Spleen (tissue), 11 donors: ENCODE results near the gene SLC49A4. TPM values are rescaled to one million over a fixed set of nuclear protein-coding genes. Genes with fewer than 3 reads are reported as not detected.
A peak's percentile ranks its signal among the peaks of the same experiment; 100 is the strongest.

Experiments used
- DNase-seq: peaks from one replicate; pipeline ENCODE4 v3.0.0-alpha.2; 2020
- H3K27ac ChIP-seq, 8 donors: fragments of 200-600 bp; sonication (generic) in 7 of 8; 1 replicate in 4 of 8; 2 replicates in 4 of 8; pipeline versions ENCODE4 v1.5.0 to v1.8.0; 2016 to 2021; ENCODE audit warnings: inconsistent platforms in 4 of 8, mild to moderate bottlenecking in 4 of 8, moderate library complexity in 1 of 8
- H3K27me3 ChIP-seq, 7 donors: fragments of 200-600 bp; sonication (generic) in 6 of 7; replicated peaks in 1 of 7; 1 replicate in 4 of 7; 2 replicates in 3 of 7; pipeline versions ENCODE4 v1.5.0 to v1.8.0; 2016 to 2021; ENCODE audit warnings: inconsistent platforms in 3 of 7, mild to moderate bottlenecking in 1 of 7
- H3K36me3 ChIP-seq, 6 donors: fragments of 200-600 bp; sonication (generic) in 5 of 6; 1 replicate in 4 of 6; 2 replicates in 2 of 6; pipeline versions ENCODE4 v1.5.0 to v1.8.0; 2016 to 2021; ENCODE audit warnings: inconsistent platforms in 2 of 6
- H3K4me1 ChIP-seq, 6 donors: fragments of 200-600 bp; sonication (generic) in 5 of 6; 1 replicate in 3 of 6; 2 replicates in 3 of 6; pipeline versions ENCODE4 v1.5.0 to v1.8.0; 2016 to 2021; ENCODE audit warnings: inconsistent platforms in 3 of 6
- H3K4me3 ChIP-seq, 8 donors: fragments of 200-600 bp; sonication (generic) in 7 of 8; 1 replicate in 4 of 8; 2 replicates in 4 of 8; pipeline versions ENCODE4 v1.5.0 to v1.8.0; 2016 to 2021; ENCODE audit warnings: inconsistent platforms in 4 of 8, mild to moderate bottlenecking in 4 of 8, moderate library complexity in 2 of 8
- H3K9me3 ChIP-seq, 8 donors: fragments of 200-600 bp; sonication (generic) in 7 of 8; 1 replicate in 4 of 8; 2 replicates in 4 of 8; pipeline versions ENCODE4 v1.5.0 to v1.8.0; 2016 to 2021; ENCODE audit warnings: inconsistent platforms in 4 of 8
- CTCF ChIP-seq, 11 experiments: fragments of 200-600 bp in 7 of 11; fragments of 450-650 bp in 4 of 11; sonication (generic) in 4 of 11; IDR thresholded peaks in 8 of 11; conservative IDR thresholded peaks in 3 of 11; 1 replicate in 7 of 11; 2 replicates in 4 of 11; pipeline versions ENCODE4 v1.4.0 to v1.8.0; 2016 to 2021; ENCODE audit warnings: antibody characterized with exemption in 11 of 11, inconsistent platforms in 4 of 11, mild to moderate bottlenecking in 1 of 11
- POLR2A ChIP-seq, 3 donors: fragments of 450-650 bp; IDR thresholded peaks; one replicate each; pipeline ENCODE4 v1.5.1; 2017; ENCODE audit warnings: antibody characterized with exemption in 3 of 3, mild to moderate bottlenecking in 1 of 3
- POLR2AphosphoS5 ChIP-seq, 3 donors: sonication (generic); formaldehyde crosslinking; IDR thresholded peaks; one replicate each; pipeline ENCODE4 v1.5.1; 2017; ENCODE audit warnings: antibody characterized with exemption in 3 of 3
- WGBS, 5 donors: extraction: QIAGEN DNeasy Blood & Tissue Kit in 3 of 5; methylation state at CpG; one replicate each; pipeline versions ENCODE4 v1.1.5 to v1.1.7; 2013 to 2018; 5-methylcytosine and 5-hydroxymethylcytosine counted together
- intact Hi-C: fragments of 100-400 bp; cut with DNase I; formaldehyde crosslinking; loops from one replicate; pipeline ENCODE4 v1.15.0; 2023; ENCODE audit warnings: low total_unique reads
- polyA plus RNA-seq, 3 donors: library from polyadenylated mRNA; stranded (reverse); fragments of 200-250 nt; gene quantifications; one replicate each; pipeline ENCODE4 v1.2.1, GENCODE V29; 2013
- total RNA-seq, 7 donors: library from RNA; depleted of rRNA in 3 of 7; stranded (reverse); fragments of >200 nt in 3 of 7; fragmentation: NEBNext Ultra II Directional in 4 of 7; extraction: Animal tissue kit (Norgen Biotek cat#: 25700) in 4 of 7; gene quantifications; one replicate each; pipeline versions ENCODE4 v1.1.0 to v1.2.1, GENCODE V29; 2016 to 2021
- donor health status: healthy with polysubstance abuse.
- donor health status: DM: no; HTN: no; CAD: no; lungs with moderate emphysema.
- donor health status: DM: no; HTN: no; CAD: no.
- donor health status: Bipolar disorder and iron deficiency.
- donor health status: healthy.
- donor health status: DM: no; HTN: no; CAD: no.
- donor health status: DM: yes; HTN: yes; CAD: no.

SLC49A4 gene
- total and polyA plus RNA-seq, 10 donors: 1.3 to 31.8 (median 14.5) TPM

GRCh38 chr3:122857019-122857418, 62.1 kb downstream of the SLC49A4 start:
- TF ChIP-seq POLR2A (IDR thresholded peaks at IDR 0.05) (no peak), CTCF (IDR thresholded peaks at IDR 0.05 in 8 of 11, conservative IDR thresholded peaks at IDR 0.05 in 3 of 11) (no peak), POLR2AphosphoS5 (IDR thresholded peaks at IDR 0.05) (no peak)
- Histone ChIP-seq H3K9me3 (no peaks in the 10 kb centered on the region), H3K27me3 (no peaks in the 10 kb centered on the region), H3K27ac (no peak overlapping the region), H3K36me3 (peaks cover 0 to 79% (median 5%) of the 10 kb centered on the region in 6 donors), H3K4me1 (no peaks in the 10 kb centered on the region), H3K4me3 (no peak overlapping the region)
- DNase-seq: no peak
- intact Hi-C loops: no loop called here
- 15 to 53% (median 42%) methylated on average over 1 of the region's 1 CpG for WGBS, 5 donors

GRCh38 chr3:122858373-122858772, 63.5 kb downstream of the SLC49A4 start:
- no peaks in the 10 kb centered on the region for H3K27me3 ChIP-seq
- TF ChIP-seq POLR2AphosphoS5 (IDR thresholded peaks at IDR 0.05) (no peak), CTCF (IDR thresholded peaks at IDR 0.05 in 8 of 11, conservative IDR thresholded peaks at IDR 0.05 in 3 of 11) (peak in 3 of 11 experiments; percentile 19 to 32 (median 20)), POLR2A (IDR thresholded peaks at IDR 0.05) (no peak)
- intact Hi-C loops: no loop called here
- H3K27ac ChIP-seq: no peak overlapping the region
- no peak for DNase-seq
- no peaks in the 10 kb centered on the region for H3K9me3 ChIP-seq
- no peak overlapping the region for H3K4me3 ChIP-seq
- H3K36me3 ChIP-seq: peaks cover 0 to 84% (median 8%) of the 10 kb centered on the region in 6 donors
- whole genome bisulfite sequencing, 5 donors: 88 to 95% (median 92%) methylated on average over 1 of the region's 1 CpG
- no peaks in the 10 kb centered on the region for H3K4me1 ChIP-seq

- WGBS, 5 donors: 89 to 100% (median 96%) methylated on average over 5 of the region's 5 CpGs
- DNase-seq: no peak
- Histone ChIP-seq H3K27ac (no peak overlapping the region), H3K4me3 (no peak overlapping the region), H3K27me3 (no peaks in the 10 kb centered on the region), H3K4me1 (no peaks in the 10 kb centered on the region), H3K36me3 (peaks cover 0 to 86% (median 8%) of the 10 kb centered on the region in 6 donors), H3K9me3 (no peaks in the 10 kb centered on the region)
- TF ChIP-seq CTCF (IDR thresholded peaks at IDR 0.05 in 8 of 11, conservative IDR thresholded peaks at IDR 0.05 in 3 of 11) (no peak), POLR2AphosphoS5 (IDR thresholded peaks at IDR 0.05) (no peak)
- intact Hi-C loops: no loop called here
Measured at GRCh38 chr3:122859021-122859805, 64.3 kb downstream of the SLC49A4 start.

DNA sequence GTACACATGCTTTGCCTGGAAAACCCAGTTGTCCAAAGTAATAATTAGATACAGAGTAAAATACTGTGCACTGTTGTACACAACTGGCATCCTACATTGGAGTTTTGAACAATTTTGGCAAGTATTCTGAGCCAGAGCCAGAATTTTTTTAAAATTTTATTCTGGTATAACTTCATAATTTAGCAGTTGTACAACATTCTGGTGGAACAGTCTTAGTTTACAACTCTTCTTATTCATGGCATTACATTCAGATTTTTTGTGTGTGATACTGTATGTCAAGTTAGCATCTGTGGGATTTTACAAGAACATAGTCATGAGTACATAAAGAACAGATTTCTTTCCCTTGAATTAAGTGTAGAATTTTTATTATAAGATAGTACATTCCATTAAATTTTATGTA, 67.5 kb downstream of the SLC49A4 start:
- H3K4me1 ChIP-seq: no peaks in the 10 kb centered on the region
- TF ChIP-seq POLR2AphosphoS5 (IDR thresholded peaks at IDR 0.05): no peak
- TF ChIP-seq POLR2A (IDR thresholded peaks at IDR 0.05): no peak
- no peak for TF ChIP-seq CTCF (IDR thresholded peaks at IDR 0.05 in 8 of 11, conservative IDR thresholded peaks at IDR 0.05 in 3 of 11)
- H3K9me3 ChIP-seq: no peaks in the 10 kb centered on the region
- intact Hi-C loops: no loop called here
- no peak overlapping the region for H3K27ac ChIP-seq
- DNase-seq: no peak
- H3K27me3 ChIP-seq: no peaks in the 10 kb centered on the region
- H3K36me3 ChIP-seq: peaks cover 0 to 92% (median 9%) of the 10 kb centered on the region in 6 donors
- H3K4me3 ChIP-seq: no peak overlapping the region
